DMS153 (cell line): Measurements from ENCODE around the gene ZNF770.
A peak's percentile ranks its signal among the peaks of the same experiment; 100 is the strongest.

Experiments
- DNase-seq: peaks from one replicate; lab custom pipeline; 2025; lab: John Stamatoyannopoulos, UW

Gene ZNF770, protein sequence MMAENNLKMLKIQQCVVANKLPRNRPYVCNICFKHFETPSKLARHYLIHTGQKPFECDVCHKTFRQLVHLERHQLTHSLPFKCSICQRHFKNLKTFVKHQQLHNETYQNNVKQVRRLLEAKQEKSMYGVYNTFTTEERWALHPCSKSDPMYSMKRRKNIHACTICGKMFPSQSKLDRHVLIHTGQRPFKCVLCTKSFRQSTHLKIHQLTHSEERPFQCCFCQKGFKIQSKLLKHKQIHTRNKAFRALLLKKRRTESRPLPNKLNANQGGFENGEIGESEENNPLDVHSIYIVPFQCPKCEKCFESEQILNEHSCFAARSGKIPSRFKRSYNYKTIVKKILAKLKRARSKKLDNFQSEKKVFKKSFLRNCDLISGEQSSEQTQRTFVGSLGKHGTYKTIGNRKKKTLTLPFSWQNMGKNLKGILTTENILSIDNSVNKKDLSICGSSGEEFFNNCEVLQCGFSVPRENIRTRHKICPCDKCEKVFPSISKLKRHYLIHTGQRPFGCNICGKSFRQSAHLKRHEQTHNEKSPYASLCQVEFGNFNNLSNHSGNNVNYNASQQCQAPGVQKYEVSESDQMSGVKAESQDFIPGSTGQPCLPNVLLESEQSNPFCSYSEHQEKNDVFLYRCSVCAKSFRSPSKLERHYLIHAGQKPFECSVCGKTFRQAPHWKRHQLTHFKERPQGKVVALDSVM

DNA sequence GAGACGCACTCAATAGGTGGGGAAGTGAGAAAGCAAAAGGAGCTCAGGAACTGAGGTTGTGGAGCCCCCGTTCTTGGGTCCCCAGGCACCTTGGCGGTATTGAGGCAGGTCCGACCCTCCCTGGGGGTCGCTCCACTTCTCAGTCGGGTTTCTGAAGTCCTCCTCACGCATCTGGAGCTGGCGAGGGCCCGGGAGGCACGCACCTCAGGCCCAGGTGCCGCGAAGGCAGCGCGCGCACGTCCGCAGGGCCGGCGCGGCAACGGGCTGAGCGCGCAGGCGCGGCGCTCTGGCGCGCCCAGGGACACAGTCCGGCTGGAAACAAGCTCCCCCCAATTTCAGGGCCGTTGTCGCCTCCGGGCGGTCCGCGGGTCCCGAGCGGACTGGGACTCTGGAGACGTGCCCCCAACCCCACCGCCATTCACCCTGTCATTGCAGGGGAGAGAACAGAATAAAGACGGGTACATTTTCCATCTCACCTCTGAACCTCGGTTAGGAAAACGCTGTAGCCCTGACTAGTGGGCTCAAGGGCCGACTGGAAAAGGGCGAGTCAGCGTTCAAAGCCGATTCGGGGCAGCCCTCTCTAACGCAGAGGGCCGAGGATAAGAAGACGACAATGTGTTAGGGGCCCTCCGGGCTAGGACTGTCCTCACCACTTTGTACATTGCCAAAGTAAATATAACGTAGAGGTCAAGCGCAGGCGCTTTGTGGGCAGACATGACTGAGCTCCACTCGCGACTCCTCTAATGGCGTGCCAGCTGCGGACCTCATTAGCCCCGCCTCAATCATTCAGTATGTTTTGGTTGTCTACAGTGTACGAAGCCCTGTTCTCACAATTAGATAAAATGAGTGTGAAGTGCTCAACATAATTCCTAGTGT, at the start of gene ZNF770:
ZNF770 (minus strand) TSS at position 261 of the 876 bp plus-strand sequence. CDS start 4,853 bp downstream, outside the sequence.
- peak; percentile 13 for DNase-seq

- no peak for DNase-seq
Measured at GRCh38 chr15:35028235-35028984, 40.3 kb upstream of the ZNF770 start.

DNA sequence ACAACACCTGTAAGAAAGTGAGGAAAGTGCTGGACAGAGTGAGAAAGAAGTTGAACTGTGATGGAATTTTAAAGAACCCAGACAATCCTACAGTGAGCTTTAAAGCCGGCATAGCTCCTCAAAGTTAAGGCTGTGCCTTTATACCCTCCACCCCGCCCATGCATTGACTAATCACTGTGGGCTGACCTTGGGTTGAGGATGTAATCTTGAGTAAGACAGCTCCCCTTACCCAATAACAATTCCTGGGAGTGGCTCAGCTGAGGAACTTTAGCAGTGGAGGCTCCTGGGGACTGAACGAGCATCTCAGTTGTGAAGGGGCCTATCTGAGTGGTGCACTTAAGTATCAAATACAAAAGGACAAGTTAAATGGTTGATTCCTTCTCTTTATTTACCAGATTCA, 35.7 kb upstream of the ZNF770 start:
- DNase-seq = no peak

DNA sequence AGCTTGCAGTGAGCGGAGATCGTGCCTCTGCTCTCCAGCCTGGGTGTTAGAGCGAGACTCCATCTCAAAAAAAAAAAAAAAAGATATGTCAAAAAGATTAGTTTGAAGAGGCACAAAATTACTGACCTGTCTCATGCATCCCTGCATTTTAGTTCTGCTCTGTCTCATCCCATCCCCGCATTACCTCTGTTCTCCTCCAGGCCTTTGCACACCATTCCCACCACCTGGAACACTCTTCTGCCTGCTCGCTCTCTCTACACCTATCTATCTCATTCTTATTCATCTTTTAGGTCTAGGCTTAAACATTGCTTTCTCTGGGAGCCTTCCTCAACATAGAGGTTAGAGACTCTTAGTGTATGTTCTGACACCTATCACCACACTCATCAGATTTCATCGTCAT, 32.9 kb upstream of the ZNF770 start:
- no peak for DNase-seq

DNA sequence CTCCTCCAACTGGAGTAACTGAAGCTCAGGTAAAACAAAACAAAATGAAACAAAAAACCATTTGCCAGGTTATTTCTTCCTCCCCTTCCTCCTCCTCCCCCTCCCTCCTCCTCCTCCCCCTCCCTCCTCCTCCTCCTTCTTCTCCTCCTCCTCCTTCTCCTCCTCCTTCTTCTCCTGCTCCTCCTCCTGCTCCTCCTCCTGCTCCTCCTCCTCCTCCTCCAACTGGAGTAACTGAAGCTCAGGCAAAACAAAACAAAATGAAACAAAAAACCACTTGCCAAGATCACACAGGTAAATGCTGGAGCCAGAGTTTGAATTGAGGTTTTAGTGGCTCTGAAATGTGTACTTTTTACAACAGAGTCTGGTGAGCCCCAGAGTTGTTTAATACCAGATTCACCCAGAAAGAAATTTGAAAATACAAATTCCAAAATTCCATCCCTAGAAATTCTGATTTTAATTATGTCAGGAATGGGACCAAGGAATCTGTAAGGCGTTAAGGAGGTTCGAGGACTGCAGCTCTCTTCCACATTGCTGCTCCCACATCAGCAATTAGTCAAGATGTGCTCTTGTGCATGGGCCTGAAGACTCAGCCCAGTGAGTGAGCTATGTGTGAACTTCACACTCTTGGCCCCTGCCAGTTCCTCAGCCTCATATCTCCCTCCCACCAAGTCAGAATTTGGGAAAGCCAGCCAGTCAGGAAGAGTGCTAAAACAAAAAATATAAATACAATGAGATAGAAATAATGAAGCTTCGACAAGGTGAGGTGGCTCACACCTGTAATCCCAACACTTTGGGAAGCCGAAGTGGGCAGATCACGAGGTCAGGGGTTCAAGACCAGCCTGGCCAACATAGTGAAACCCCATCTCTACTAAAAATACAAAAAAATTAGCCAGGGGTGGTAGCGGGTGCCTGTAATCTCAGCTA, 31.6 kb upstream of the ZNF770 start:
- DNase-seq = no peak

DNA sequence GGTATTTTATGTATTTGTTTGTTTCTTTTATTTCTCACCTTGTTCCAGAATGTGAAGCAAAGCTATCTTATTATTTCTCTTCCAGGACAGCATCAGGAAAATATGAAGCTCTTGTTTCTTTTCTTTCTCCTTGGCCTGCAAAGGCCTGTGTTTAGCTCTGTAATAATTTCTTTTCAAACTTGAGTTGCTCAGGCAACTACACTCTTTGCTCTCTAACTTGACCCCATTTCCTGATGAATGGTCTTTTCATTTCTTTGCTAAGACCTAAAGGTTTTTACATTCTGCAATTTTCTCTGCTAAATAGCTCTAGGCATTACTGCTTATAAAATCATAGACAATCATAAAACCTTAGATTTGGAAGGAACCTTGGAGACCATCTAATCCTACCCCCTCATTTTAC, 26.2 kb upstream of the ZNF770 start:
- no peak for DNase-seq

DNA sequence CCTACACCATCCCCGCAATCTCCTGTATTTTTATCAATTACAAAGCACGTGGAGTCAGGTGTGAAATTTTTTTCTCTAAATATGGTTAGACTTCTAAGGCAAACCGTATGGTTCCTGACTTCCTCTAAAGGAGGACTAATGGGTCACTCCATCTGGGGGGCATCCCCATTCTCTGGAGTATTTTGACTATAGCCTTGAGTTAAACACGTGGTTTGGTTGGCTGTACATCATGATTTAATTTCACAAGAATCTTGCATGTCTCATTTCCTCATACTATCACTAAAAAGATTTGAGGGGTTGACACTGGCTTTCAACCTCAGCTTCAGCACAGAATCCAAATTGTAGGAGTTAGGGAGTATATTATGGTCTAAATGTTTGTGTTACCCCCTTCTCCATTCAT, 25.3 kb upstream of the ZNF770 start:
- no peak for DNase-seq

- DNase-seq = no peak
Measured at GRCh38 chr15:35007397-35007796, 19.3 kb upstream of the ZNF770 start.

GRCh38 chr15:35005933-35006332, 17.8 kb upstream of the ZNF770 start:
- DNase-seq = no peak

- no peak for DNase-seq
Measured at GRCh38 chr15:35003928-35004327, 15.8 kb upstream of the ZNF770 start.

DNA sequence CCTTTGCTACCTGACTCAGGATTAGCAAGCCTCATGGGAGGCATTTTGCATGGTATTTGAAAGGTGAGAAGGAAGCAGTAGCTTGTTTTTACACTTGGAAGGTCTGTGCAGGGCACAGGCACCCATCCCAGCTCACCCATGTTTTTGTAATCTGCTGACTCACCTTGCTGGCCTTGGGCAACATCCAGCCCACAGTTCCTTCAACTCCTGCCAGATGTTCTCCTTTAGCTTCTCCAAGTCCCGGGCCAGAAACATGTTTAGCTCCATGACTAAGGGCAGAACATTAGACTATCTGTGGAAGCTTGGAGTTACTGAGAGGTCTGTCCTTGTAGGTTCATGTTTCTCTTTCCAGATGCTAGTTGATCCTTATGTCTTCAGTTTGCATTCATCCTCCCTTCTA, 12.4 kb upstream of the ZNF770 start:
- no peak for DNase-seq

- DNase-seq = no peak
Measured at GRCh38 chr15:34999906-35000305, 11.8 kb upstream of the ZNF770 start.

GRCh38 chr15:34994925-34995324, 6.8 kb upstream of the ZNF770 start:
- no peak for DNase-seq

GRCh38 chr15:34993877-34994276, 5.8 kb upstream of the ZNF770 start:
- DNase-seq = no peak

DNA sequence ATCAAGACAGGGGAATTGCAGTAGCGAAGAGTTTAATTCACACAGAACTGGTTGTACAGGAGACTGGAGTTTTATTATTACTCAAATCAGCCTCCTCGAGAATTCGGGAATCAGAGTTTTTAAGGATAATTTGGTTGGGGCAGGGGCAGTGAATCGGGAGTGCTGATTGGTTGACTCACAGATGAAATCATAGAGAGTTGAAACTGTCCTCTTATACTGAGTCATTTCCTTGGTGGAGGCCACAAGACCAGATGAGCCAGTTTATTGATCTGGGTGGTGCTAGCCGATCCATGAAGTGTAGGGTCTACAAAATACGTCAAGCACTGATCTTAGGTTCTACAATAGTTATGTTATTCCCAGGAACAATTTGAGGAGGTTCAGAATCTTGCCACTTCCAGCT, 5.3 kb upstream of the ZNF770 start:
- no peak for DNase-seq

- no peak for DNase-seq
Measured at GRCh38 chr15:34987609-34988026, 469 bp downstream of the ZNF770 start.

- no peak for DNase-seq
Measured at GRCh38 chr15:34986771-34987480, 1.2 kb downstream of the ZNF770 start.

GRCh38 chr15:34986326-34986725, 1.8 kb downstream of the ZNF770 start:
- no peak for DNase-seq

DNA sequence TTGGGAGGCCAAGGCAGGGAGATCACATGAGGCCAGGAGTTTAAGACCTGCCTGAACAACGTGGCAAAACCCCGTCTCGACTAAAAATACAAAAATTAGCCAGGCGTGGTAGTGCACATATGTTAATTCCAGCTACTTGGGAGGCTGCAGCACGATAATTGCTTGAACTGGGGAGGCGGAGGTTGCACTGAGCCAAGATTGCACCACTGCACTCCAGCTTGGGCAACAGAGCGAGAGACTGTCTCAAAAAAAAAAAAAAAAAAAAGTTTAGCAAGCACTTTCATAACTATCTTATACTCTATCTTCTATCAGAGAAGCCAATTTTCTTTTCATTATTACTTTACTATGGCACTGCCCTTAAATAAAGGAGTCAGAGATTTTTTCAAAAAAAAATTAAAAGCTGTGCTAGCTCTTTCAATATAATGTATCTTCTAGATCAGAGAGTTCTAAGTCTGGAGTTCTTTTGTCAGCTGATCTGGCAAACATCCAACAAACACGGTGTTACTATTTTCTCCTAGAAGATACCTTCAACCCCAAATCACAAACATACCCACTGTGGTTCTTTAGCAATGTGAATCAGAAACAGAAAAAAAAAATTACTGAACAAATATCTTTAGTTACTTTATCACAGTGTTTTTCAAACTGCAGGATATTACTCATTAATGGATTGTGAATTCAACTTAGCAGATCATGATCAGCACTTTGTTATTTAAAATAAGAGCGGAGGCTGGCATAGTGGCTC, 3.0 kb downstream of the ZNF770 start:
- DNase-seq = no peak
